Neural cell (in vitro differentiated cells): ENCODE data around the gene UHMK1. TPM values are rescaled to one million over a fixed set of nuclear protein-coding genes. Genes with fewer than 3 reads are reported as not detected.

ENCODE experiments used
- H2AFZ ChIP-seq: fragments of 200-600, 300-800 bp; sonication (generic), shearing (Covaris generic); 2 replicates; pipeline ENCODE4 v1.6.0; 2014; ENCODE audit warnings: low read depth, mild to moderate bottlenecking, antibody characterized with exemption, low read length, moderate library complexity
- H3F3A ChIP-seq: fragments of 200-600 bp; shearing (Covaris generic); 2 replicates; pipeline ENCODE4 v1.6.1; 2016; ENCODE audit warnings: mild to moderate bottlenecking, moderate library complexity, mixed read lengths, antibody characterized with exemption, low read length; ENCODE audit not compliant: insufficient read depth, poor library complexity, severe bottlenecking
- H3K27ac ChIP-seq: fragments of 200-600, 300-800 bp; sonication (generic), shearing (Covaris generic); 2 replicates; pipeline ENCODE4 v1.5.1; 2014; ENCODE audit warnings: mild to moderate bottlenecking, low read length, moderate library complexity
- H3K27me3 ChIP-seq: fragments of 300-800, 200-600 bp; sonication (generic), shearing (Covaris generic); 2 replicates; pipeline ENCODE4 v1.6.0; 2014; ENCODE audit warnings: mild to moderate bottlenecking, low read depth, low read length, moderate library complexity; ENCODE audit not compliant: insufficient read depth
- H3K36me3 ChIP-seq: fragments of 300-800, 200-600 bp; sonication (generic), shearing (Covaris generic); 2 replicates; pipeline ENCODE4 v1.5.1; 2014; ENCODE audit warnings: mild to moderate bottlenecking, antibody characterized with exemption, low read length, moderate library complexity; ENCODE audit not compliant: insufficient read depth
- H3K4me2 ChIP-seq: fragments of 300-800, 200-600 bp; sonication (generic), shearing (Covaris generic); 2 replicates; pipeline ENCODE4 v1.6.0; 2014; ENCODE audit warnings: mild to moderate bottlenecking, low read length
- H3K4me3 ChIP-seq: fragments of 300-800, 200-600 bp; sonication (generic), shearing (Covaris generic); 2 replicates; pipeline ENCODE4 v1.5.1; 2014; ENCODE audit warnings: mild to moderate bottlenecking, low read length, moderate library complexity
- H3K79me2 ChIP-seq: fragments of 200-600 bp; shearing (Covaris generic); replicated peaks from 2 replicates; pipeline ENCODE4 v1.6.0; 2014; ENCODE audit warnings: mild to moderate bottlenecking, low read length, moderate library complexity; ENCODE audit not compliant: insufficient read depth
- H3K9ac ChIP-seq: fragments of 300-800, 200-600 bp; sonication (generic), shearing (Covaris generic); 2 replicates; pipeline ENCODE4 v1.6.1; 2016; ENCODE audit warnings: mild to moderate bottlenecking, low read length, mixed read lengths
- H3K9me2 ChIP-seq: fragments of 200-600 bp; shearing (Covaris generic); 2 replicates; pipeline ENCODE4 v1.6.1; 2016; ENCODE audit warnings: mild to moderate bottlenecking, low read length, mixed read lengths; ENCODE audit not compliant: insufficient read depth
- H3K9me3 ChIP-seq: fragments of 200-600, 300-800 bp; sonication (generic), shearing (Covaris generic); 2 replicates; pipeline ENCODE4 v1.6.1; 2016; ENCODE audit warnings: mild to moderate bottlenecking, mixed run types, low read length, moderate library complexity, mixed read lengths
- H4K20me1 ChIP-seq: fragments of 200-600 bp; shearing (Covaris generic); 2 replicates; pipeline ENCODE4 v1.6.1; 2016; ENCODE audit warnings: mild to moderate bottlenecking, mixed run types; ENCODE audit not compliant: insufficient read depth
- CTCF ChIP-seq: fragments of 450-650 bp; IDR thresholded peaks from 2 replicates; pipeline ENCODE4 v1.5.1; 2014; ENCODE audit warnings: antibody characterized with exemption, mild to moderate bottlenecking, moderate library complexity; ENCODE audit not compliant: poor library complexity, severe bottlenecking
- EP300 ChIP-seq: fragments of 450-650 bp; conservative IDR thresholded peaks from 2 replicates; pipeline ENCODE4 v1.6.1; 2014; ENCODE audit warnings: antibody characterized with exemption, mild to moderate bottlenecking, moderate library complexity; ENCODE audit not compliant: poor library complexity, severe bottlenecking
- EZH2 ChIP-seq: fragments of 200-600, 300-800 bp; shearing (Covaris generic), sonication (generic); IDR thresholded peaks from 2 replicates; pipeline ENCODE4 v1.6.1; 2014; ENCODE audit warnings: antibody characterized with exemption, low read length, borderline replicate concordance, mild to moderate bottlenecking; ENCODE audit not compliant: insufficient read depth, poor library complexity, severe bottlenecking
- MXI1 ChIP-seq: fragments of 450-650 bp; conservative IDR thresholded peaks from 2 replicates; pipeline ENCODE4 v1.6.1; 2014; ENCODE audit warnings: antibody characterized with exemption, mild to moderate bottlenecking; ENCODE audit not compliant: poor library complexity, severe bottlenecking
- POLR2AphosphoS5 ChIP-seq: IDR thresholded peaks from 2 replicates; pipeline ENCODE4 v1.6.1; 2012
- RAD21 ChIP-seq: fragments of 450-650 bp; conservative IDR thresholded peaks from 2 replicates; pipeline ENCODE4 v1.6.1; 2014; ENCODE audit warnings: antibody characterized with exemption, mild to moderate bottlenecking, moderate library complexity
- REST ChIP-seq: IDR thresholded peaks from 2 replicates; pipeline ENCODE4 v1.6.1; 2012; ENCODE audit warnings: borderline replicate concordance
- SMC3 ChIP-seq: fragments of 450-650 bp; conservative IDR thresholded peaks from 2 replicates; pipeline ENCODE4 v1.6.1; 2014; ENCODE audit warnings: antibody characterized with exemption, mild to moderate bottlenecking, moderate library complexity; ENCODE audit not compliant: poor library complexity
- TAF1 ChIP-seq: IDR thresholded peaks from 2 replicates; pipeline ENCODE4 v1.6.1; 2012; ENCODE audit warnings: low read depth
- polyA plus RNA-seq: library from polyadenylated mRNA; depleted of rRNA; stranded (reverse); fragments of >200 nt; gene quantifications from 2 replicates; pipeline ENCODE4 v1.2.3, GENCODE V29; 2014

The UHMK1 gene
- polyA plus RNA-seq, 1 donor from 2014 or later = 22.2 TPM

GRCh38 chr1:162573136-162573535 is 75.5 kb downstream of the UHMK1 start:
- Histone ChIP-seq H4K20me1 (no peaks in the 10 kb centered on the region), H3K36me3 (no peaks in the 10 kb centered on the region), H3K27me3 (no peaks in the 10 kb centered on the region), H3K4me3 (no peak overlapping the region), H3K9me2 (no peaks in the 10 kb centered on the region), H3K9me3 (no peaks in the 10 kb centered on the region), H3F3A (no peaks in the 10 kb centered on the region), H3K27ac (no peak overlapping the region), H3K79me2 (no peaks in the 10 kb centered on the region), H3K9ac (no peak overlapping the region), H3K4me2 (no peak overlapping the region), H2AFZ (no peak overlapping the region)
- TF ChIP-seq RAD21 (no peak), POLR2AphosphoS5 (no peak), CTCF (no peak), EZH2 (no peak), TAF1 (no peak), MXI1 (no peak), REST (no peak), SMC3 (no peak), EP300 (no peak)

- H3K4me3 ChIP-seq = no peak overlapping the region
- no peaks in the 10 kb centered on the region for H3K9me2 ChIP-seq
- no peak overlapping the region for H2AFZ ChIP-seq
- no peak overlapping the region for H3K4me2 ChIP-seq
- H3K27ac ChIP-seq = no peak overlapping the region
- H3K79me2 ChIP-seq = no peaks in the 10 kb centered on the region
- no peaks in the 10 kb centered on the region for H3K27me3 ChIP-seq
- no peaks in the 10 kb centered on the region for H4K20me1 ChIP-seq
- H3K9me3 ChIP-seq = no peaks in the 10 kb centered on the region
- no peak overlapping the region for H3K9ac ChIP-seq
- no peak for TF ChIP-seq MXI1
- no peaks in the 10 kb centered on the region for H3F3A ChIP-seq
- peaks cover 7% of the 10 kb centered on the region for H3K36me3 ChIP-seq
Measured at GRCh38 chr1:162578071-162578700, 80.6 kb downstream of the UHMK1 start.

- Histone ChIP-seq H3K36me3 (peaks cover 7% of the 10 kb centered on the region), H4K20me1 (no peaks in the 10 kb centered on the region), H3K27me3 (no peaks in the 10 kb centered on the region), H3K27ac (no peak overlapping the region), H2AFZ (no peak overlapping the region), H3K9me2 (no peaks in the 10 kb centered on the region), H3K4me3 (no peak overlapping the region), H3K9me3 (no peaks in the 10 kb centered on the region), H3K9ac (no peak overlapping the region), H3F3A (no peaks in the 10 kb centered on the region), H3K79me2 (no peaks in the 10 kb centered on the region), H3K4me2 (no peak overlapping the region)
- no peak for TF ChIP-seq MXI1
- TF ChIP-seq RAD21 = no peak
- TF ChIP-seq REST = no peak
- TF ChIP-seq SMC3 = no peak
- TF ChIP-seq EZH2 = no peak
Measured at GRCh38 chr1:162578936-162579335, 81.3 kb downstream of the UHMK1 start.
